GM12801 (cell line): ENCODE data around the gene SMARCAD1.

Experiments used
- TF ChIP-seq, protein P1 (sequence below): IDR thresholded peaks from one replicate; pipeline ENCODE4 v1.5.1; 2011; ENCODE audit warnings: control low read depth; ENCODE audit not compliant: insufficient read length; ENCODE audit errors: extremely low read depth

Gene SMARCAD1

DNA sequence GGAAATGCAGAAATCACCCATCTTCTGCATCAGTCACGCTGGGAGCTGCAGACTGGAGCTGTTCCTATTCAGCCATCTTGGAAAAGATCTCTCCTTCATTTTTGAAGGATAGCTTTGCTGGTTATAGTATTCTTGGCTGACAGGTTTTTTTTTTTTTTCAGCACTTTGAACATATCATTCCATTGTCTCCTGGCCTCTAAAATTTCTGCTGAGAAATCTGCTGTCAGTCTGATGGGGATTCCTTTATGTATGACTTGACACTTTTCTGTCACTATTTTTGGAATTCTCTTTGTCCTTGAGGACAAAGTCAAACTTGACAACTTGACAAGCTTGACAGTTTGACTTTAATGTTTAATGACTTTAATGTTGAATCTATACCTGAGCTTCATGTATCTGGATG lies 118.2 kb downstream of the SMARCAD1 start:
- TF ChIP-seq, protein P1, sequence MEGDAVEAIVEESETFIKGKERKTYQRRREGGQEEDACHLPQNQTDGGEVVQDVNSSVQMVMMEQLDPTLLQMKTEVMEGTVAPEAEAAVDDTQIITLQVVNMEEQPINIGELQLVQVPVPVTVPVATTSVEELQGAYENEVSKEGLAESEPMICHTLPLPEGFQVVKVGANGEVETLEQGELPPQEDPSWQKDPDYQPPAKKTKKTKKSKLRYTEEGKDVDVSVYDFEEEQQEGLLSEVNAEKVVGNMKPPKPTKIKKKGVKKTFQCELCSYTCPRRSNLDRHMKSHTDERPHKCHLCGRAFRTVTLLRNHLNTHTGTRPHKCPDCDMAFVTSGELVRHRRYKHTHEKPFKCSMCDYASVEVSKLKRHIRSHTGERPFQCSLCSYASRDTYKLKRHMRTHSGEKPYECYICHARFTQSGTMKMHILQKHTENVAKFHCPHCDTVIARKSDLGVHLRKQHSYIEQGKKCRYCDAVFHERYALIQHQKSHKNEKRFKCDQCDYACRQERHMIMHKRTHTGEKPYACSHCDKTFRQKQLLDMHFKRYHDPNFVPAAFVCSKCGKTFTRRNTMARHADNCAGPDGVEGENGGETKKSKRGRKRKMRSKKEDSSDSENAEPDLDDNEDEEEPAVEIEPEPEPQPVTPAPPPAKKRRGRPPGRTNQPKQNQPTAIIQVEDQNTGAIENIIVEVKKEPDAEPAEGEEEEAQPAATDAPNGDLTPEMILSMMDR: no peak

DNA sequence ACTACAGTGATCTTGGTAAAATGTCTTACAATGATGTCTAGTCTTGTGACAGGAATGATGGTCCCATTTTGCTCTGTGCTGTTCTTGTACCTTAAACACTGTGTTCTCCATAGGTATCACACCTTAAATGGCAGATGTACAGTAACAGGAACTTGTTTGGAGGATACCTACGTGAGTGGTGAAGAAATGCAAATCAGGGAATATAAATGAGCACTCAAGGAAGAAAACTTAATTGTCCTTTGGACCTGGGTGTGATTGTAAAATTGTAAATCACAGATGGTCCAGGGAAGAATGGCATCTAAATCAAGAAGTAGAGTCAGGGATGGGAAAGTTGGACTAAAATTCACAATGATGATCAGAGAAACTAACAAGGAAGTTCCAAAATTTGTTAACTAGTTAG lies 122.3 kb downstream of the SMARCAD1 start:
- TF ChIP-seq, protein P1: no peak

DNA sequence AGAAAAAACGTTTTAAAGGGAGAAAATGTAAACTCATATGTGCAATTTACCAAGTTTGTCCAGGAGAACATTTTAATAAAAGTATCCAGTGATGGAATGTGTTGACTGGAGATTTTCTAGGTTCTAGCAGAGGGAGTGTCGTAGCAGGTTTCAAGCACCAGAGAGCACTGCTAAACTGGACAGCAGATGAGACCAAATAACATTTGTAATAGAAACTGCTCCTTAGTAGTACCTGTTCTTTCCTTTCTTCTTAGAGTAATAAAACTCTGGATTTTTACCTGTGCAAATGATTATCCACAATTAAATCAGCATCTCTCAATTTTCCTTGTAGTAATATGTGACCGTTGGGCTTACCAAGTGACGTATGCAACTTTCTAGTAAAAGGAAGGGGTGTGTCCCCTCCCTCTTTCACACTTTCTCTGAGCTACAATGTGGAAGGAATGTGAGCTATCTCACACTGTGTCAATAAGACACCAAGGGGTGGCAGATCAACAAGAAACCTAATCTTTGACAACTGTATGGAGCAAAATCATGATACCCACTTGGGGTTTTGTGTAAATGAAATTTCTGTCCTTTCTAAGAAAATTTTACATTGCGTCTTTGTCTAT lies 125.4 kb downstream of the SMARCAD1 start:
- TF ChIP-seq, protein P1: no peak

DNA sequence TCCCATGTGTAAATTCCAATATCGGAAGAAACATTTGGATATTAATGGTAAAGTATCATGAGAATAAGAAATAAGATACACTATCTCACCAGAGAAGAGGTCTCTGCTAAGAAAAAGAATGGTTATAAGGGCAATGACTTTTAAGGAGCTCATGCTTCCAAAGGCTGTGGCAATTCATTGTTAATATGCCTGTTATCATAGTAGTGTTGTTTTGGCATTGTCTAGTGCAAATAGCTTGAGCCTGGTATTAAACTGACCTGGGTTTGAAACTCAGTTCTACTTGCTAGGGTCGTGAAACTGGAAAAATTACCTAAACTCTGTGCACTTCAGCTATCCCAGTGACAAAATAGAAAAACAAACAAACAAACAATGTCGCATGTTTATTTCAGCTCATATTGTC lies 126.2 kb downstream of the SMARCAD1 start:
- TF ChIP-seq, protein P1: no peak

DNA sequence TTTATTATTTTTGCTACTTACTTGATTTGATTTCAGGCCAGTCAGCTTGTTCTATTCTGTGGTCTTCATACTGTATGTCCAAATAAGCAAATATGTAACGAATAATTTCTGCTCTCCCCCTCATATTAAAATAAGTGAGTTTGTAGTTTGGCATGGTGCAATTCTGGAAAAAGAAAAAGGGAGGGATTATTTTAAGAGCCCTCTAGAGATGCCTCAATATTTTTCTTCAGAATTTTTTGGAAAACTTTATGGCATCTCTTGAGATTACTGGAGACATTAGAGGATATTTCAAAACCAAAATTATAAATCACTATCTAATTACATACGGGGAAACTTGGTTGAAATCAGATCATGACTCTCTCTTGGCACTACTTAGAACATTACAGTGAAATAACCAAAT lies 126.8 kb downstream of the SMARCAD1 start:
- TF ChIP-seq, protein P1: no peak

DNA sequence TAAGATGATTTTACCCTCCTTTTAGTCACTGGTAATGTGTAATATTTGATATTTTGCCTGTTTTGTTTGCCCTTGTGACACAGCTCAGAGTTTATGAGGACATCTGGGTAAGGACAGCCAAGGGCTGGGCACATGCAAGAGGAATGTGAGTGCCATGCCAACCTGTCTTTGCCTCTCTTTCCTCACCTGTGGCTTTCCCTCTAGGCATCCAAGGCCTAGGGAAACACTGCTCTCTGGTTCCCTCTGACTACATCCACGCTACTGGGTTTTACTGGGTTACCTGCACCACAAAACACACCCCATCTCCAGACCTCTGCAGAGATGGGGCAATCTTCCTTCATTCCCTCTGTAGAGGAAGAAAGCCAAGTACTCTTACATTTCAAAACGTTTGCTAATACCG lies 127.3 kb downstream of the SMARCAD1 start:
- TF ChIP-seq, protein P1: no peak

DNA sequence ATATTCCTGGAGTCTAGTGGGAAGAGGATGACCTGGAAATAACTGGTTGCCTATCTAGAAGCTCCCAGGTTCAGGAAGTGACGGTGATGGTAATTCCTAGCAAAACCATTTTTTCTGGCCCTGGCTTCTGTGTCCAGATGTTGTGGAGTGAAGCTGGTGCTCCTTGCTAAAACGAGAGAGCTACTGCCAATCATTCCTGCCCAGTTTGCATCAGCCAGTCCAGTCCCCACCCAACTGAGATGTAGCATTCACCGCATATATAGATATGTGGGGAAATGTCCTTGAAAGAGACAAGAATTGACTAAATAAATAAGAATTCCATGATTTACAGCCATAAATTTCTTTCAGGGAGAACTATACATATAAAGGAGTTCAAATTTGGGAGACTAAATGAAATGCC lies 128.6 kb downstream of the SMARCAD1 start:
- TF ChIP-seq, protein P1: no peak
